ENCODE results near the gene SMIM12.
"Not testable (repeated sequence)": the region's sequence is repeated elsewhere in the genome, so short reads cannot be mapped to it uniquely, and the experiment has no call there.

Gene SMIM12

GRCh38 chr1:34822202-34822601 lies 37.3 kb downstream of the SMIM12 start:
- no peaks in the 10 kb centered on the region for H3K9me3 ChIP-seq
- TF ChIP-seq, protein P1, sequence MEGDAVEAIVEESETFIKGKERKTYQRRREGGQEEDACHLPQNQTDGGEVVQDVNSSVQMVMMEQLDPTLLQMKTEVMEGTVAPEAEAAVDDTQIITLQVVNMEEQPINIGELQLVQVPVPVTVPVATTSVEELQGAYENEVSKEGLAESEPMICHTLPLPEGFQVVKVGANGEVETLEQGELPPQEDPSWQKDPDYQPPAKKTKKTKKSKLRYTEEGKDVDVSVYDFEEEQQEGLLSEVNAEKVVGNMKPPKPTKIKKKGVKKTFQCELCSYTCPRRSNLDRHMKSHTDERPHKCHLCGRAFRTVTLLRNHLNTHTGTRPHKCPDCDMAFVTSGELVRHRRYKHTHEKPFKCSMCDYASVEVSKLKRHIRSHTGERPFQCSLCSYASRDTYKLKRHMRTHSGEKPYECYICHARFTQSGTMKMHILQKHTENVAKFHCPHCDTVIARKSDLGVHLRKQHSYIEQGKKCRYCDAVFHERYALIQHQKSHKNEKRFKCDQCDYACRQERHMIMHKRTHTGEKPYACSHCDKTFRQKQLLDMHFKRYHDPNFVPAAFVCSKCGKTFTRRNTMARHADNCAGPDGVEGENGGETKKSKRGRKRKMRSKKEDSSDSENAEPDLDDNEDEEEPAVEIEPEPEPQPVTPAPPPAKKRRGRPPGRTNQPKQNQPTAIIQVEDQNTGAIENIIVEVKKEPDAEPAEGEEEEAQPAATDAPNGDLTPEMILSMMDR (IDR thresholded peaks at IDR 0.05; ENCODE audit: low read depth, low read length), result no peak
- DNase-seq, result no peak

DNA sequence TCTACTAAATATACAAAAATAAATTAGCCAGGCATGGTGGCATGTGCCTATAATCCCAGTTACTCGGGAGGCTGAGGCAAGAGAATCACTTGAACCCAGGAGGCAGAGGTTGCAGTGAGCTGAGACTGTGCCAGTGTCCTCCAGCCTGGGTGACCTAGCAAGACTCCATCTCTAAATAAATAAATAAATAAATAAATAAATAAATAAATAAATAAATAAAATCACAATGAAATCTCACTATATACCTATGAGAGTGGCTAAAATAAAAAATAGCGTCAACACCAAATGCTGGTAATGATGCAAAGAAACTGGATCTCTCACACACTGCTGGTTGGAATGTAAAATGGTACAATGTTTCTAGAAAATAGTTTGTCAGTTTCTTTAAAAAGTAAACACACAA lies 40.7 kb downstream of the SMIM12 start:
- H3K9me3 ChIP-seq; DNase-seq; H3K27me3 ChIP-seq; H3K36me3 ChIP-seq; H3K4me3 ChIP-seq (ENCODE audit: low read depth, low read length); H3K4me1 ChIP-seq: not testable (repeated sequence)

More at GRCh38 chr1:34822202-34822601, 37.3 kb downstream of the SMIM12 start:
- H3K27me3 ChIP-seq, result no peaks in the 10 kb centered on the region
- H3K4me3 ChIP-seq (ENCODE audit: low read depth, low read length), result no peak overlapping the region
- H3K36me3 ChIP-seq, result no peaks in the 10 kb centered on the region
- no peaks in the 10 kb centered on the region for H3K4me1 ChIP-seq

DNA sequence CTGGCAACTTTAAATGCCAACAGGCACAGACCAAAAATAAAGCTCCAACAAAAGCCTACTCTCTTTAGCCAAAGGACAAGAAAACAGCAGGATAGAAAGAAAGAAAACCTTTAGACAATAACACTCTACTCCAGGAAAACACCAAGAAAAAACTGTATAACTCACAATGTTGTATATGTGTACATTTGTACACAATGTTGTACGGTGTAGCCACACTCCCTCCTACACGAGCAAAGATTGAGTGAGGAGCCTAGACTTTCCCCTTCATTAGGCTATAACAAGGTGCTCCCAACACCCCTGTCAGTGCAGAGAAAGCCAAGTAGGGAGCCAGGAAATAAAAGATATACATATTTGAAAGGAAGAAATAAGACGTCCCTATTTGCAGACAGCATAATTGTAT lies 42.8 kb downstream of the SMIM12 start:
- Histone ChIP-seq H3K4me3 (ENCODE audit: low read depth, low read length) (no peak overlapping the region), H3K27me3 (no peaks in the 10 kb centered on the region), H3K4me1 (no peaks in the 10 kb centered on the region), H3K9me3 (no peaks in the 10 kb centered on the region), H3K36me3 (no peaks in the 10 kb centered on the region)
- no peak for DNase-seq
- TF ChIP-seq, protein P1 (IDR thresholded peaks at IDR 0.05; ENCODE audit: low read depth, low read length), result no peak

GRCh38 chr1:34816332-34816731 lies 43.2 kb downstream of the SMIM12 start:
- Histone ChIP-seq H3K9me3 (no peaks in the 10 kb centered on the region), H3K36me3 (no peaks in the 10 kb centered on the region), H3K4me3 (ENCODE audit: low read depth, low read length) (no peak overlapping the region), H3K27me3 (no peaks in the 10 kb centered on the region), H3K4me1 (no peaks in the 10 kb centered on the region)
- TF ChIP-seq, protein P1 (IDR thresholded peaks at IDR 0.05; ENCODE audit: low read depth, low read length), result no peak
- no peak for DNase-seq

GRCh38 chr1:34810781-34811180 lies 48.8 kb downstream of the SMIM12 start:
- DNase-seq; H3K27me3 ChIP-seq; H3K4me3 ChIP-seq (ENCODE audit: low read depth, low read length); H3K9me3 ChIP-seq; H3K36me3 ChIP-seq; H3K4me1 ChIP-seq: not testable (repeated sequence)

DNA sequence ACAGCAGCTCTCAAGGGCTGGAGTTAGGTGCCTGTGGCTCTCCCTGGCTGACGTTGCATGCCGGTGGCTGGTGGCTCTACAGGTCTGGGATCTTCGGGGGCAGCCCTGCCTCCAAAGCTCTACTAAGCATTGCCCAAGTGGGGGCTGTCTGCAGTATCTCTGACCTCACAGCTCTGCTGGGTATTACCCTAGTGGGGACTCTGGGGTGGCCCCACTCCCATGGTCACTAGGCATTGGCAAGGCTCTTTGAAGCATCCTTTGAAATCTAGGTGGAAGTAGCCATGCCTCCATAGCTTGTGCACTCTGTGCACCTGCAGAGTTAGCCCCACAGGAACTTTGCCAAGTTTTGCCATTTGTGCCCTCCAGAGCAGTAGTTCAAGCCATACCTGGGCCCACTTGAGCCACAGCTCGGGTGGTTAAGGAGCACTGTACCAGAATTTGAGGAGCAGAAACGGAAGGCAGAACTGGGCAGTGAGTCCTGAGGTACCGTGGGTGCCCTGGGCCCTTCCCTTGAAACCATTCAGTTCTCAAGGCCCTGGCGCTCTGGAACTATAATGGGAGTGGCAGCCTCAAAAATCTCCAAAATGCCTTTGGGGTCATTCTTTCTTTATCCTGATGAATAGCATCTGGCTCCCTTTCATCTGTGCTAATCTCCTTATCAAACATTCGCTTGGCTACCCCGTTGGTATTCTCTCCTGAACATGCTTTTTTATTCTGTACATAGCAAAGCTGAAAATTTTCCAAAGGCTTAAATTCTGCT lies 51.3 kb downstream of the SMIM12 start:
- Histone ChIP-seq H3K36me3 (no peaks in the 10 kb centered on the region), H3K27me3 (no peaks in the 10 kb centered on the region), H3K4me1 (no peaks in the 10 kb centered on the region), H3K9me3 (no peaks in the 10 kb centered on the region), H3K4me3 (ENCODE audit: low read depth, low read length) (no peak overlapping the region)
- DNase-seq, result no peak
- TF ChIP-seq, protein P1 (IDR thresholded peaks at IDR 0.05; ENCODE audit: low read depth, low read length), result no peak

GRCh38 chr1:34806396-34806795 lies 53.2 kb downstream of the SMIM12 start:
- Histone ChIP-seq H3K4me1 (no peaks in the 10 kb centered on the region), H3K36me3 (no peaks in the 10 kb centered on the region), H3K27me3 (no peaks in the 10 kb centered on the region), H3K9me3 (no peaks in the 10 kb centered on the region), H3K4me3 (ENCODE audit: low read depth, low read length) (no peak overlapping the region)
- TF ChIP-seq, protein P1 (IDR thresholded peaks at IDR 0.05; ENCODE audit: low read depth, low read length), result no peak
- DNase-seq, result no peak
